B cell (primary cell): Measurements from ENCODE around the gene COLGALT1. TPM values are rescaled to one million over a fixed set of nuclear protein-coding genes. Genes with fewer than 3 reads are reported as not detected.

ENCODE experiments used
- ATAC-seq: fragments of 200-7000 bp; cut with Tn5 transposase; one replicate; pipeline ENCODE4 v1.10.0; 2021; ENCODE audit warnings: low read depth, mild to moderate bottlenecking, moderate number of reproducible peaks, moderate library complexity
- CTCF ChIA-PET: fragments of 350-600 bp; sonication (Branson Sonifier 250); formaldehyde crosslinking; loops from one replicate; lab custom pipeline; 2021; ENCODE audit warnings: antibody characterized with exemption, inconsistent platforms; lab: Charles Lee
- POLR2A ChIA-PET: fragments of 350-600 bp; sonication (Branson Sonifier 250); formaldehyde crosslinking; loops from one replicate; lab custom pipeline; 2021; ENCODE audit warnings: antibody characterized with exemption; lab: Charles Lee
- DNase-seq: peaks from one replicate; pipeline ENCODE4 v3.0.0; 2013
- H2AFZ ChIP-seq: 2 replicates; pipeline ENCODE4 v1.6.1; 2012; ENCODE audit warnings: mild to moderate bottlenecking, low read depth, low read length; ENCODE audit not compliant: insufficient read depth, poor library complexity, severe bottlenecking
- H3K27ac ChIP-seq, 2 donors: 1 replicate in 1 of 2; 2 replicates in 1 of 2; pipeline ENCODE4 v1.5.1; 2012 to 2013; ENCODE audit warnings: low read length in 2 of 2, mild to moderate bottlenecking in 2 of 2, moderate library complexity in 1 of 2
- H3K27me3 ChIP-seq, 4 experiments: fragments of 200-600 bp in 1 of 4; sonication (generic) in 1 of 4; replicated peaks in 1 of 4; 1 replicate in 2 of 4; 2 replicates in 2 of 4; pipeline versions ENCODE4 v1.6.1 to v1.7.0; 2013 to 2016; ENCODE audit warnings: low read length in 3 of 4, mild to moderate bottlenecking in 2 of 4, mixed read lengths in 1 of 4, moderate library complexity in 1 of 4; ENCODE audit not compliant: insufficient read depth in 4 of 4, control insufficient read depth in 3 of 4; ENCODE audit errors: control extremely low read depth in 1 of 4
- H3K36me3 ChIP-seq, 2 experiments: replicated peaks in 1 of 2; 1 replicate in 1 of 2; 2 replicates in 1 of 2; pipeline versions ENCODE4 v1.6.1 to v1.7.1; 2013; ENCODE audit warnings: low read length in 1 of 2; ENCODE audit not compliant: insufficient read depth in 2 of 2, control insufficient read depth in 1 of 2; ENCODE audit errors: control extremely low read depth in 1 of 2, extremely low read depth in 1 of 2
- H3K4me1 ChIP-seq, 2 donors: fragments of 200-600 bp in 1 of 2; sonication (generic) in 1 of 2; 1 replicate in 1 of 2; 2 replicates in 1 of 2; pipeline versions ENCODE4 v1.5.1 to v1.6.1; 2013 to 2017; ENCODE audit warnings: low read length in 2 of 2; ENCODE audit not compliant: control insufficient read depth in 2 of 2, insufficient read depth in 2 of 2
- H3K4me2 ChIP-seq: replicated peaks from 2 replicates; pipeline ENCODE3; 2012; ENCODE audit warnings: mild to moderate bottlenecking, low read depth, low read length; ENCODE audit not compliant: poor library complexity, severe bottlenecking
- H3K4me3 ChIP-seq, 5 experiments: fragments of 200-600 bp in 1 of 5; sonication (generic) in 1 of 5; 1 replicate in 3 of 5; 2 replicates in 2 of 5; pipeline versions ENCODE4 v1.5.1 to v1.7.0; 2011 to 2016; ENCODE audit warnings: low read length in 4 of 5, mild to moderate bottlenecking in 4 of 5, low read depth in 2 of 5, control low read depth in 1 of 5, moderate library complexity in 1 of 5; ENCODE audit not compliant: insufficient read depth in 1 of 5; ENCODE audit errors: control extremely low read depth in 1 of 5, extremely low read depth in 1 of 5
- H3K79me2 ChIP-seq: fragments of 200-600 bp; sonication (generic); one replicate; pipeline ENCODE4 v1.6.0; 2016; ENCODE audit warnings: low read length; ENCODE audit not compliant: control insufficient read depth, insufficient read depth
- H3K9ac ChIP-seq: fragments of 200-600 bp; sonication (generic); 2 replicates; pipeline ENCODE4 v1.6.1; 2017; ENCODE audit warnings: mild to moderate bottlenecking, low read length, moderate library complexity
- H3K9me3 ChIP-seq, 3 donors: one replicate each; pipeline versions ENCODE4 v1.6.1 to v1.7.1; 2013; ENCODE audit warnings: low read length in 2 of 3; ENCODE audit not compliant: control insufficient read depth in 2 of 3, insufficient read depth in 1 of 3; ENCODE audit errors: control extremely low read depth in 1 of 3
- H4K20me1 ChIP-seq: 2 replicates; pipeline ENCODE4 v1.6.0; 2012; ENCODE audit warnings: mild to moderate bottlenecking, low read length; ENCODE audit not compliant: insufficient read depth, control insufficient read depth, poor library complexity, severe bottlenecking
- H3K27ac Mint-ChIP-seq: one replicate; pipeline ENCODE4 v1.8.0; 2021; ENCODE audit warnings: mixed read lengths
- H3K27me3 Mint-ChIP-seq: one replicate; pipeline ENCODE4 v1.8.0; 2021; ENCODE audit warnings: mixed read lengths
- H3K4me1 Mint-ChIP-seq: one replicate; pipeline ENCODE4 v1.8.0; 2021; ENCODE audit warnings: mixed read lengths
- H3K4me3 Mint-ChIP-seq: one replicate; pipeline ENCODE4 v1.8.0; 2021; ENCODE audit warnings: mixed read lengths
- H3K9me3 Mint-ChIP-seq: one replicate; pipeline ENCODE4 v1.8.0; 2022; ENCODE audit warnings: mixed read lengths; ENCODE audit not compliant: insufficient read depth
- CTCF ChIP-seq: fragments of 200-600 bp; IDR thresholded peaks from one replicate; pipeline ENCODE4 v1.8.0; 2022; ENCODE audit warnings: antibody characterized with exemption, mild to moderate bottlenecking
- EZH2 ChIP-seq: IDR thresholded peaks from 2 replicates; pipeline ENCODE4 v1.6.1; 2012; ENCODE audit warnings: borderline replicate concordance, low read depth, mild to moderate bottlenecking, moderate library complexity, low read length; ENCODE audit not compliant: insufficient read depth, poor library complexity, severe bottlenecking
- WGBS: methylation state at CpG from one replicate; pipeline ENCODE4 v1.1.5; 2013; ENCODE audit warnings: missing lambda C conversion rate; ENCODE audit not compliant: insufficient coverage; 5-methylcytosine and 5-hydroxymethylcytosine counted together
- intact Hi-C: fragments of 100-400 bp; cut with micrococcal nuclease; formaldehyde crosslinking; loops from one replicate; pipeline ENCODE4 v1.10.0; 2022
- polyA plus RNA-seq: library from polyadenylated mRNA; depleted of rRNA; stranded (reverse); fragments of >200 nt; gene quantifications from 2 replicates; pipeline ENCODE4 v1.2.3, GENCODE V29; 2012
- total RNA-seq, 2 donors: library from RNA; stranded (reverse); fragments of 120-200 nt in 1 of 2; gene quantifications; 1 replicate in 1 of 2; 2 replicates in 1 of 2; pipeline versions ENCODE4 v1.2.3 to v1.2.4, GENCODE V29; 2013 to 2022

The COLGALT1 gene
- total and polyA plus RNA-seq, 2 donors (not counting 1 experiment from before 2014, with no cell fraction given) = 108 to 126 TPM

DNA sequence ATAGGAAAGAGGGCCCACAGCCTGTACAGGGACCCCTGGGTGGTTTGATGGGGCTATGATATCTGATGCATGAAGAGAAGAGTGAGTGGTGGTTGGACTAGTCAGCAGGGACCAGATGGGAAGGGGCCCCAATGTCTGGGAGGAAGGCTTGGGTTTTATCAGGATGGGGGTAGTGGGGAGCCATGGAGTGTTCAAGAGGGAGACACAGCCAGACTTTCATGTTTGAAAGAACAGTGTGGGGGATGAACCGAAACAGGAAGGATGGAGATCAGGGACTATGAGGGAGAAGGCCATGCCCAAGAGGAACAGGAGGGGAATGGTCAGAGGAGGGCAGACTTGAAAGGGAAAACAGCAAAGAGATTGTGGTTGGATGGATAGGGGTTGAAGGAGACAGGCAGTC is 69.6 kb downstream of the COLGALT1 start:
- TF ChIP-seq CTCF = no peak
- TF ChIP-seq EZH2 = no peak
- H3K4me1 Mint-ChIP-seq = no peaks in the 10 kb centered on the region
- 80% methylated on average over 1 of the region's 1 CpG for WGBS
- DNase-seq = no peak
- H3K36me3 ChIP-seq = no peaks in the 10 kb centered on the region
- H3K27me3 ChIP-seq = peaks cover 0 to 3% (median 0%) of the 10 kb centered on the region in 4 experiments
- no peaks in the 10 kb centered on the region for H3K4me1 ChIP-seq
- no peak overlapping the region for H3K4me3 Mint-ChIP-seq
- H3K9me3 Mint-ChIP-seq = peaks cover 10% of the 10 kb centered on the region
- H3K4me2 ChIP-seq = no peak overlapping the region
- H3K27ac ChIP-seq = no peak overlapping the region
- intact Hi-C loops = no loop called here
- H3K27ac Mint-ChIP-seq = no peak overlapping the region
- peaks cover 21% of the 10 kb centered on the region for H3K27me3 Mint-ChIP-seq
- no peaks in the 10 kb centered on the region for H3K79me2 ChIP-seq
- H4K20me1 ChIP-seq = no peaks in the 10 kb centered on the region
- ChIA-PET CTCF (no interaction called here), POLR2A (no interaction called here)
- peaks cover 0 to 19% (median 8%) of the 10 kb centered on the region in 3 donors for H3K9me3 ChIP-seq
- no peak overlapping the region for H3K4me3 ChIP-seq
- H3K9ac ChIP-seq = no peak overlapping the region
- no peak overlapping the region for H2AFZ ChIP-seq
- no peak for ATAC-seq

- Mint-ChIP-seq H3K27ac (no peak overlapping the region), H3K9me3 (peaks cover 10% of the 10 kb centered on the region), H3K4me3 (no peak overlapping the region), H3K27me3 (peaks cover 21% of the 10 kb centered on the region), H3K4me1 (no peaks in the 10 kb centered on the region)
- ChIA-PET POLR2A (no interaction called here), CTCF (no interaction called here)
- Histone ChIP-seq H3K27me3 (peaks cover 0 to 3% (median 0%) of the 10 kb centered on the region in 4 experiments), H3K4me2 (no peak overlapping the region), H3K9me3 (peaks cover 0 to 19% (median 8%) of the 10 kb centered on the region in 3 donors), H3K27ac (no peak overlapping the region), H4K20me1 (no peaks in the 10 kb centered on the region), H3K9ac (no peak overlapping the region), H3K36me3 (no peaks in the 10 kb centered on the region), H3K4me1 (no peaks in the 10 kb centered on the region), H3K4me3 (no peak overlapping the region), H2AFZ (no peak overlapping the region), H3K79me2 (no peaks in the 10 kb centered on the region)
- DNase-seq (no peak), ATAC-seq (no peak)
- no peak for TF ChIP-seq CTCF
- TF ChIP-seq EZH2 = no peak
- intact Hi-C loops = no loop called here
- WGBS = 97% methylated on average over 2 of the region's 2 CpGs
Observed at GRCh38 chr19:17625980-17626379, 70.5 kb downstream of the COLGALT1 start.
